ENCODE data around the gene CERS6.
A peak's percentile ranks its signal among the peaks of the same experiment; 100 is the strongest.

The CERS6 gene

GRCh38 chr2:168814046-168814445 is 358.0 kb downstream of the CERS6 start:
- no peak for DNase-seq

GRCh38 chr2:168814939-168815907 is 359.2 kb downstream of the CERS6 start:
- no peak for DNase-seq

- DNase-seq = peak; percentile 87
These were observed 360.3 kb downstream of the CERS6 start for GRCh38 chr2:168816369-168816768.

GRCh38 chr2:168819050-168819715 is 363.1 kb downstream of the CERS6 start:
- peak; percentile 3 for DNase-seq

- DNase-seq = no peak
These were observed 363.9 kb downstream of the CERS6 start for GRCh38 chr2:168819829-168820489.

- DNase-seq = no peak
These were observed 365.5 kb downstream of the CERS6 start for GRCh38 chr2:168821577-168821976.

GRCh38 chr2:168821992-168822391 is 365.9 kb downstream of the CERS6 start:
- DNase-seq = no peak
